Activated CD4-positive, alpha-beta T cell treated with anti-CD3 and anti-CD28 coated beads, Interleukin-10, Interleukin-2, amounts not matched to agents 100 ng/mL and 50 ng/mL, durations not matched to agents 16 hours and 8 hours (primary cell): ENCODE measurements around the gene ARL16.
A peak's percentile ranks its signal among the peaks of the same experiment; 100 is the strongest.

Source experiments
- DNase-seq: peaks from one replicate; pipeline ENCODE4 v3.0.0-alpha.2; 2020

The ARL16 gene

GRCh38 chr17:81683584-81684441 is at the start of gene ARL16, which contains the start of gene HGS:
Gene ARL16, minus strand, starts transcription at chr17:81683797. Its CDS starts 44 bp downstream, at chr17:81683753.
Gene HGS, plus strand, starts transcription at chr17:81684011. Its CDS starts 56 bp downstream, at chr17:81684067.
- peak; percentile 99 for DNase-seq

GRCh38 chr17:81727324-81728031 is 43.9 kb upstream of the ARL16 start:
- no peak for DNase-seq

GRCh38 chr17:81726004-81726403 is 42.4 kb upstream of the ARL16 start:
- DNase-seq = no peak

GRCh38 chr17:81725439-81725838 is 41.8 kb upstream of the ARL16 start:
- DNase-seq = no peak

GRCh38 chr17:81723651-81724209 is 40.1 kb upstream of the ARL16 start:
- no peak for DNase-seq

- DNase-seq = no peak
Observed at GRCh38 chr17:81722184-81723120, 38.9 kb upstream of the ARL16 start.

- no peak for DNase-seq
Observed at GRCh38 chr17:81720267-81721071, 36.9 kb upstream of the ARL16 start.

GRCh38 chr17:81719410-81720266 is 36.0 kb upstream of the ARL16 start:
- DNase-seq = no peak

GRCh38 chr17:81717766-81718089 is 34.1 kb upstream of the ARL16 start:
- no peak for DNase-seq

- no peak for DNase-seq
Observed at GRCh38 chr17:81717049-81717765, 33.6 kb upstream of the ARL16 start.

- DNase-seq = no peak
Observed at GRCh38 chr17:81716674-81716996, 33.0 kb upstream of the ARL16 start.

GRCh38 chr17:81715872-81716673 is 32.5 kb upstream of the ARL16 start:
- no peak for DNase-seq

GRCh38 chr17:81715107-81715871 is 31.7 kb upstream of the ARL16 start:
- no peak for DNase-seq

GRCh38 chr17:81714412-81715106 is 31.0 kb upstream of the ARL16 start:
- DNase-seq = no peak

GRCh38 chr17:81713556-81714411 is 30.2 kb upstream of the ARL16 start:
- no peak for DNase-seq

- DNase-seq = no peak
Observed at GRCh38 chr17:81713004-81713555, 29.5 kb upstream of the ARL16 start.
